Muscle of back (tissue), 11 donors: ENCODE results near the gene DPY19L2. TPM values are rescaled to one million over a fixed set of nuclear protein-coding genes. Genes with fewer than 3 reads are reported as not detected.
"Not testable (repeated sequence)": the region's sequence is repeated elsewhere in the genome, so short reads cannot be mapped to it uniquely, and the experiment has no call there.

Experiments used
- DNase-seq, 3 donors: peaks; one replicate each; pipeline versions ENCODE4 v3.0.0 to v3.0.0-alpha.2; 2013
- polyA plus RNA-seq, 10 donors: library from polyadenylated mRNA; unstranded; fragments of 120-200 nt; gene quantifications; one replicate each; pipeline ENCODE4 v1.2.1, GENCODE V29; 2013; ENCODE audit not compliant: insufficient read length in 10 of 10

DPY19L2 gene
- polyA plus RNA-seq, 10 donors, result 4.6 to 15.0 (median 8.0) TPM

DNA sequence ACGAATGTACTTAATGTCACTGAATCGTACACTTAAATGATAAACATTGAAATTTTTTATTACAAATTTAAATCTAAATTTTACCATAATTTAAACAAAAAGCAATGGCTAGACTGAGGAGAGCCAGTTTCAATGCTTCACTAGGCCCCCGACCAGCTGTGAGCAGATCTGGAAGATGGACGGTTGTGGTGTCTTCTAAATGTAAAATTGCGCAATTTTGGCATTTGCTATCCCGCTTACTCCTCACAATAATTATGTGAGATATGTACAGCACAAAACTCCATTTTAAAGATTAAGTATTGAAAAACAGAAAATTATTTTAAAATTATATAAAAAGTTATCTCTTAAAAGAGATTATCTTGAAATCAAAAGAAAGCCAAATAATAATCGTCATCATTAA is 5.3 kb downstream of the DPY19L2 start:
- DNase-seq, result not testable (repeated sequence)

DNA sequence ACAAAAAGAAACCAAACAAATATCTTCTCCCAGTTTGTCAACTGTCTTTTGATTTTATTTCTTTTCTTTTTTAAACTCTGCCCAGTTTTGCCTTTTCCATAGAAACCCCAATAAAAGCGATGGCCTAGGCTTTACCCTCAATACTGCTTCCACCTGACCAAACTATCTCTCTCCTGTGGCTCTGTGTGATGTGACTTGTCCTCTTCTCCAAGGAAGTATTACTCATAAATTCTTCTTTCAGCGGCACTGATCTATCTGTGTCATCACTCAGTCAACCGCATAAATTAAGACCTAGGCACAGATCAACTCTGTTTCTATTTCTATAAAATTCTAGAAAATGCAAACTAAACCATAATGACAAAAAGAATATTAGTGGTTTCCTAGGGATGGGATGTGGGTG is 9.8 kb downstream of the DPY19L2 start:
- DNase-seq, result not testable (repeated sequence)

DNA sequence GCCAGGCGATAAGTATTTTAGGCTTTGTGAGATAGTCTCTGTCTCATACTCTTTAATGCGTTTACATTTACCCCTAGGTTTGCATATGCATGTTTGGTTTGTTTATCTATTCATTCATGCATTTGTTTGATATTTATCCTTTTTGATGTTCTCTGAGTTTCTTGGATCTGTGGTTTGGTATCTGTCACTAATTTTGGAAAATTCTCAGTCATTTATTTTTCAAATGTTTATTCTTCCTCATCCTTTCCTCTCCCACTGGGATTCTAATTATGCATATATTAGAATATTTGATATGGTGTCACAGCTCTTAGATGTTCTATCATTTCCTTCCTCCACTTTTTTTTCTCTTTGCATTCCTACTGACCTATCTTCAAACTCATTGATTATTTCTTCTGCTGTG is 11.9 kb downstream of the DPY19L2 start:
- DNase-seq, result not testable (repeated sequence)

DNA sequence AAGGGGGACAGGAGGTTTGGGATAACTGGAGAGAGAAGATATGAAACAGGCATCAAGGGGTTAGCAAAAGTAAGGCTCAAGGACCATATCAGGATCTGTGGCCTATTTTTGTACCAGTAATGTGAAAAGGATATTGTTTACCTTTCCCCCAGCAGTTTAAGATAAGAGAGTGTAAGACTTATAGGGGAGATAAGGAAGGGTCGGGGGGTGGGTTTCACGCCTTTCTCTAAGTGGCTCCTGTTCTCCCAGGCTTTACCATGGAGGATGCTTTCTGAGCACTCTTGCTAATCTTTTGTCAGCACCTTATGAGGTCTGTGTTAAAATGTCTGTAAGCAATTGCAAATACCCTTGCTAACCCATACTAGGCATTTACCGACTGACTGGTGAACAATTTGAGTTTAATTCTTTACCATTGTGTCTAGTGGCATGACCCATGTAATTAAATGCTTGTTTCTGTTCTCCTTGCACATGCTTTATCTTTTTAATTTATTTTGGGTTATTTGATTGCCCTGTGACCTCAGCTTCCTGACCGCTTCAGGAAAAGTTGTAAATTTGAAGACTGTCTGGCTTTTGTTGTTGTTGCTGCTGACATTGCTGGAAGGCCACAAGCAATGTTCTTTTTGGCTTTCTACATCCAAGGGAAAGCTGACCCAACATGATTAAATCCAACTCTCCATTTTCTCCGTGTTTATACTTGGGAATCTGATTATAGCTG is 12.6 kb downstream of the DPY19L2 start:
- DNase-seq, result not testable (repeated sequence)

DNA sequence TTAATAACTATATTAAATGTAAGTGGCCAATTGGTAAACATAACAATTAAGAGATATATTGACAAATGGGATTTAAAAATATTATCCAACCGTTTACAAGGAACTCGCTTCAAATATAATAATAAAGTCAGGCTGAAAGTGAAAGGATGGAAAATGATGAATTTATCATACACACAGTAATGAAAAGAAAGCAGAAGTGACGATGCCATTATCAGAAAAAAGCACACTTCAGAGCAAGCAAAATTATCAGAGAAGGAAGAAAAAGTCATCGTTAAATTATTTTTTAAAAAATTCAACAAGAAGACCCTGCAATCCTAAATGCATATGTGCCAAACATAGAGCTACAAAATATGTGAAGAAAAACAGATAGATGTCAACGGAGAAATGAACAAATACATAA is 13.8 kb downstream of the DPY19L2 start:
- not testable (repeated sequence) for DNase-seq

DNA sequence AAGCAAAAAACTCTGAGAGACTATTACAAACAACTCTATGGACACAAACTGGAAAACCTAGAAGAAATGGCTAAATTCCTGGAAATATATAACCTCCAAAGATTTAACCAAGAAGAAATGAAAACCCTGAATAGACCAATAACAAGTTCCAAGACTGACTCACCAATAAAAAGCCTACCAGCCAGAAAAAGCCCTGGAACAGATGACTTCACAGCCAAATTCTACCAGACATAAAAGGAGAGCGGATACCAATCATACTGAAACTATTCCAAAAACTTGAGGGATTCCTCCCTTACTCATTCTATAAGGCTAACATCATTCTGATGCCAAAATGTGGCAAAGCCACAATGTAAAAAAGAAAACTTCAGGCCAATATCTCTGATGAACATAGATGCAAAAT is 18.8 kb downstream of the DPY19L2 start:
- DNase-seq, result peak in 1 of 3 donors; percentile 54

DNA sequence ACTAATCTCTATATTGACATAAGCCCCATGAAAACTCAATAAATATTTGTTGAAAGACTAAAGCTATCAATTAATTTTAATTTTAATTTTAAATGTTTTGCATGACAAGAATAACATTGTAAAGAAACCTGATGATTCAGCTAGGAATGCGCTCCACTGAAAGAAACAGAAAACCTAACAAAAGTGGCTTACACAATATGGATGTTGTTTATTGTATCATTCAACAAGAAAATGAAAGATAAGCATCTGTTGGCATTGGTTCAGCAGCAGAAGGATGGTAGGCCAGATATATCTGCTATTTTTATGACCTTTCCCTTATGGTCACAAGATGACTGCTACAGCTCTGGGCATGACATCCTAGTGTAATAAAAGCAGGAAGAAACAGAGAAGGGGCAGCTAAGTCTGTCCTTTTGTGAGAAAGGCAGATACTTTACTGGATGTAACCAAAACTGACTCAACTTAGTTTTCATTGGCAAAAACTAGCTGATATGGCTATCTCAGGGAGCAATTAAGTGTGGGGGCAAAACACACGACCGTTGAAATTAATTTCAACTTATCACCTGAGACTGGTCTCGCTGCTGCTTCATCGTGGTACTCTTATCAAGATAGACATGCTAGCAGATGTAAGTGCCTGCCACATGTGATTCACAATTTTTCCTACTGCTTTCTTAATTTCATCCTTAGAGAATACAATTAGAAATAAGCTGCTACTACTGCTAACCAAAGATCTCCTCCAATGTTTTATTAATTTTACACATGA is 24.7 kb downstream of the DPY19L2 start:
- DNase-seq, result not testable (repeated sequence)

DNA sequence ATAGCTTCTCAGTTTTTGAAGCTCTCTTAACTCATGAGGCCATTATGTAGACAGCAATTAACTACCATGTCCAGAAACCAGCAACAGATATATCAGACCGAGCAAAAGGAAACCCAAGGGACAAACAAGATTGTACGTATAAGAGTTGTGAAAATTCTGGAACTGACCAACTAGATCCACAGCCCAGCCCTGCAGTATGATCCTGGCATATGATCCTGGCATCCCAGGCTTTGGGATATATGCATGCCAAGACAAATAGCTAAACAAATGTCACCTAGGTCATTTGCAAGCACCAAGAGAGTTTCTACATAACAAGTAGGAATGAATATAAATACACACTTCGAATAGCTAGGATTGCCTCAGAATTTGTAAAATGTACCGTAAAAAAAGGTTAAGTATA is 44.0 kb downstream of the DPY19L2 start:
- not testable (repeated sequence) for DNase-seq

DNA sequence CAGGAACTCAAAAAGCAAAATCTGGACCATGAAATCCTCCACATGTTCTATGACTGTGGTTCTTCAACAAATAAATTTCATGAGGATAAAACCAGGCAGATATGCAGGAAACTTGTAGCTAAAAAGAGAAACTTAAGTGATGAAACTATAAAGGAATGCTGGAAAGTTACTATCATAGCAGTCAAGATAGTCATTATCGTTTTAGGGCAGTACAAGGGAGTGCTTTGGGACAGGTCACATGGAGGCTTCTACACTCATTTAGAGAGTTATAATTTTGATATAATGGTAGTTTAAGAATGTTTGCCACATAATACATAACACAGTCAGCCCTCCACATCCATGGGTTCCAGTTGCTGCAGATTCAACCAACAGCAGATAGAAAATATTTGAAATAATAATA is 52.7 kb downstream of the DPY19L2 start:
- DNase-seq, result not testable (repeated sequence)

DNA sequence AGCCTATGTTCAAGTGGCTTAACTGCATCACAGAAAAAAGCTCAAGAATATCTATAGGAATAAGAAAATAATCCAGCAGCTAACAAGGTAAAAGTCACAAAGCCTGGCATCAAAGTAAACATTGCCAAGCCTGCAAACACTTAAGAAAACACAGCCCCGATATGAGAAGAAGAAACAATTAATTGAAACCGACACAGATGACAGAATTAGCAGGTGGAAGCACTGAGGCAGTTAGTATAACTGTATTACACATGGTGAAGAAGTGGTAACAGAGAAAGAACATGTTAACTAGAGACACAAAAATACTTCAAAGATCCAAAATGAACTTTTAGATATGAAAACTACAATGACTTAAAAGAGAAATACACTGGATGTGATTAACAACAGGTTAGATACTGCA is 57.0 kb downstream of the DPY19L2 start:
- not testable (repeated sequence) for DNase-seq

DNA sequence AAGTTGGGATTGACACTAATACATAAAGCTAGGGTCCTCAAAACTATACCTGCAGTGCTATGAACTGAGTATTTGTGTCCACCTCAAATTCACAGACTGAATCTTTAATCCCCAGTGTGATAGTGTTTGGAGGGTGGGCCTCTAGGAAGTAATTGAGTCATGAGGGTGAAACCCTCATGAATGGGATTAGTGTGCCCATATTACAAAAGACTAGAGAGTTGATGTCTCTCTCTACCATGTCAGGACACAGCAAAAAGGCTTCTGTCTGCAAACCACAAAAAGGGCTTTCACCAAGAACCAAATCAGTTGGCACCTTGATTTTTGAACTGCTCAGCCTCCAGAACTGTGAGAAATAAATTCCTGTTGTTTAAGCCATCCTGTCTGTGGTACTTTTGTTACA is 59.0 kb downstream of the DPY19L2 start:
- DNase-seq, result not testable (repeated sequence)

DNA sequence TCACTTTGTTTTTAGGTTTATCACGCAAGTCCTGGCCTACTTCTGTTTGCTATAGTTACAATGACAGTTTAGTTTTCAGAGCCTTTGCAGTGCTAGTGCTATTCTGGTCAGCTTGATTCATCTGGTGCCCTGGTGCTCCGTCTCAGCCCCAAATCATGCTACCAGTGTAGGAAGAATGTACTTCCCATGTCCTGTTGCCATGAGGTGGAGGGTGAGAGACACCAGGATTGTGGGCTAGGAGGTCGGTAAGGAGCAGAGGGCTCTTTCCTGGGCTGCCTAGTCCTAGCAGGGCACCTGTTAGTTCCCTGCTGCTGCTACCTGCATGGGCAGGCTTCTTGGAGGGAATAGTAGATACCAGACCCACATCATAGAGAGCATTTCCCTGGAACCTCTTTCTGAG is 63.3 kb downstream of the DPY19L2 start:
- DNase-seq, result not testable (repeated sequence)

DNA sequence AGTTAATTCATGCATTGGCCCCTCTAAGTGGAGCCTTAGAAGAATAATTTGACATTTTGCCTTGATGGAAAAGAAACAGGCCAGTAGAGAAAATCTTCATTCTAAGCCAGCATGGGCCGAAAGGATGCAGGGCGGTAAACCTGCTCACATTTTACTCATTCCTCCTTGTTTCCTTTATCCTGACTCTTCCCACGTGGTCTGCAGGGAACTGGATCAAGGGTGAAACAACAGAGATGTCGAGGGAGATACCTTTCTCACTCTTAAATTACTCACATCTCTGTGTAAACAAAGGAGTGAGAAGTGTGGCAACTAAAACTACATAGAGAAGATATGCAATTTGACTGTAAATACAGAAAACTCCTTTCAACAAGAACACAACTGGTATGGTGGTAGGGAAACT is 73.5 kb downstream of the DPY19L2 start:
- not testable (repeated sequence) for DNase-seq

DNA sequence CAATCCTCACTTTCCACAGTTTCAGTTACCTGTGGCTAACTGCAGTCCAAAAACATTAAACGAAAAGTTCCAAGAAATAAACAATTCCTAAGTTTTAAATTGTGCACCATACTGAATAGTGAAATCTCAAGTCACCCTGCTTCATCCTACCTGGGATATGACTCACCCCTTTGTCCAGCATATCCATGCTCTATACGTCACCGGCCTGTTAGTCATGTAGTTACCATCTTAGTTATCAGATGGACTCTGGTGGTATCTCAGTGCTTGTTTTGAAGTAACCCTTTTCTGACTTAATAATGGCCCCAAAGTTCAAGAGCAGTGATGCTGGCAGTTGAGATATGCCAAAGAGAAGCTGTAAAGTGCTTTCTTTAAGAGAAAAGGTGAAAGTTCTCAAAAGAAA is 83.9 kb downstream of the DPY19L2 start:
- DNase-seq, result not testable (repeated sequence)

DNA sequence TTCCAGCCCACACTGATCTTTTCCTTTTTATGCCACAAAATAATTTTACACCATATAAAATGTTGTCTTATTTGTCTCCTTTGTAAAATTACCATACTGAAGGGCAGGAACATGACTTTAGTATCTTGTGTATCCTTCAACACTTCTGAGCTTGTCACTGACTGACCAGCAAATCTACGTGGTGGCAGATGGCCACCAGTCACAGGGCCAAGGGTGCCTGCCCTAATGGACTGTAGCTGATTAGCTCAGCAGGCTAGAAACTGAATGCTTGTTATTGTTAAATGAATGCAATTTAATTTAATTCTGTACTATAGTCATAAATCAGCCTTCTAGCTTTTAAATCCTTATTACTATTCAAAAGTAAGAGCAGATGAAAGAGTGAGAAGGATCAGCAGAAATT is 85.0 kb downstream of the DPY19L2 start:
- DNase-seq, result not testable (repeated sequence)

DNA sequence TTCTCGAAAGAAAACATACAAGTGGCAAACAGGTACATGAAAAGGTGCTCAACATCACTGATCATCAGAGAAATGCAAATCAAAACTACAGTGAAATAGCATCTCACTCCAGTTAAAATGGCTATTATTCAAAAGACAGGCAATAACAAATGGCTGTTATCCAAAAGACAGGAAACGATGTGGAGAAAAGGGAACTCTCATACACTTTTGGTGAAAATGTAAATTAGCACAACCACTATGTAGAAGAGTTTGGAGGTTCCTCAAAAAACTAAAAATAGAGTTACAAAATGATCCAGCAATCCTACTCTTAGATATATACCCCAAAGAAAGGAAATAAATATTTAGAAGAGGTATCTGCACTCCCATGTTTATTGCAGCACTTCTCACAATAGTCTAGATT is 90.7 kb downstream of the DPY19L2 start:
- DNase-seq, result not testable (repeated sequence)

DNA sequence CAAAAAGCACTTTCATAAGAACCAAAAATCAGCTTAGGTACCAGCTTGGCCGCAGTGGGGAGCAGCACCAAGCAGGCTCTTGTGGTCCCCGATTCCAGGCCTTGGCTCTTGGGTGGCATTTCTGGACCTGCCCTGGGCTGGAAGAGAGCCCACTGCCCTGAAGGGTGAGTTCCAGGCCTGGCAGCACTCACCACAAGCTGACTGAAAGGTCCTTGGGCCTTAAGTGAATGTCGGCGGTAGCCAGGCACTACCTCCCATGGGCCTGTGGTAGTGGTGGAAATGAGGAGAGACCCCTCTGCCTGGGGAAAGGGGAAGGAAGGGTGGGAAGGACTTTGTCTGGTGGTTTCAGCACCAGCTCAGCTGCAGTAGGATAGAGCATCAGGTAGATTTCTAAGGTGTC is 96.3 kb downstream of the DPY19L2 start:
- not testable (repeated sequence) for DNase-seq

DNA sequence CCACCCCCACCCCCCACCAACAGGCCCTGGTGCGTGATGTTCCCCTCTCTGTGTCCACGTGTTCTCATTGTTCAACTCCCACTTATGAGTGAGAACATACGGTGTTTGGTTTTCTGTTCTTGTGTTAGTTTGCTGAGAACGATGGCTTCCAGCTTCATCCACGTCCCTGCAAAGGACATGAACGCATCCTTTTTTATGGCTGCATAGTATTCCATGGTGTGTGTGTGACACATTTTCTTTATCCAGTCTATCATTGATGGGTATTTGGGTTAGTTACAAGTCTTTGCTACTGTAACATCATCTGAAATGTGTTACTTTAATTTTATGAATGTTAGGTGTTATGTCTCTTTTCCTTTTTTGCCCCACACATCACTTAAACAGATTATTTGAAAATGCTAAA is 109.8 kb downstream of the DPY19L2 start:
- not testable (repeated sequence) for DNase-seq

DNA sequence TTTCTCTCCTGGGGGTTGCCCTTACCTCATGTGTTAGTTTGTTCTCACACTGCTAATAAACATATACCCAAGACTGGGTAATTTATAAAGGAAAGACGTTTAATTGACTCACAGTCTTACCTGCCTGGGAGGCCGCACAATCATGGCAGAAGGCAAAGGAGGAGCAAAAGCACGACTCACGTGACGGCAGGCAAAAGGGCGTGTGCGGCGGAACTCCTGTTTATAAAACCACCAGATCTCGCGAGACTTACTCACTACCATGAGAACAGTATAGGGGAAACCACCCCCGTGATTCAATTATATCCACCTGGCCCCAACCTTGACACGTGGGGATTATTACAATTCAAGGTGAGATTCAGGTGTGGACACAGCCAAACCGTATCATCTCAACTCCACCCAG is 116.9 kb downstream of the DPY19L2 start:
- DNase-seq, result not testable (repeated sequence)

DNA sequence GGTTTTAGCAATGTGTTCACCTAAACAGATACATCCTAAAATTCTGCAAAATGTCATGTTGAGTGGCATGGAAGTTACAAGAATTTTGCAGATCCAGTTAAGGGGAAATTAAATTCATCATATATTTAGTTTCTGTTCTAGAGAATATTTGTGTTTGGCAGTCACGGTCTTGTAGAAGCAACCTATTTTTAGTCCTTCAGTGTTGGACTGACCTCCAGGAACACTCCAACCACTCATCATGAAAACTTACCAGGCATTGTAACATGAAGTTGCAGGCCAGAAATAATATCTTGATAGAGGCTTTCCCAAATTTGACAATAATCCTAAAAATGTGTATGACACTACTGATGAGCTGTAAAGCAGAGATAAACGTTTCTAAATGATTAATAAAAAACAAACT is 119.3 kb downstream of the DPY19L2 start:
- DNase-seq, result not testable (repeated sequence)

DNA sequence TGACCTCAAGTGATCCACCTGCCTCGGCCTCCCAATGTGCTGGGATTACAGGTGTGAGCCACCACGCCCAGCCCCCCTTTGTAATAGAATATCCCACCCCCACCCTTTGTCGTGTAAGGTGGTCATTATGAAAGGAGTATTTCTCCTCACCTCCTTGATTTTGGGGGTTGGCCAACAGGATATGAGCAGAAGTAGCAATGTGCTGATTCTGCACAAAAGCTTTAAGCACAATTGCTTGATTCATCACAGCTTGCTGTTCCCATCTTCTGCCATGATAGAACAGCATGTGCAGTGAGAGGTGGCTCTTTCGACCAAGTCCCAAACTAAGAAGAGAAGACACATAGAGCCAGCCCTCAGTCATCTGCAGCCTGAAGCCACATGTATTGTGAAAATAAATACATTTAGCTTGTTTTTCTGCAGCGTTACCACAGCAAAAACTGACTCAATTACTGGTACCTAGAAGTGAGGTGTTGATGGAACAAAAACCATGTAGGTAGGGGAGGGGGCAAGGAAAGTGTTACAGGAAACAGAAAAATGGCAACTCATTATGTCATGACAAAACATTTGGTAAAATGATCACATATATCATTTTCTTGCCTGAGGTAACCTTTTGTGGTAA is 122.9 kb downstream of the DPY19L2 start:
- DNase-seq, result not testable (repeated sequence)

DNA sequence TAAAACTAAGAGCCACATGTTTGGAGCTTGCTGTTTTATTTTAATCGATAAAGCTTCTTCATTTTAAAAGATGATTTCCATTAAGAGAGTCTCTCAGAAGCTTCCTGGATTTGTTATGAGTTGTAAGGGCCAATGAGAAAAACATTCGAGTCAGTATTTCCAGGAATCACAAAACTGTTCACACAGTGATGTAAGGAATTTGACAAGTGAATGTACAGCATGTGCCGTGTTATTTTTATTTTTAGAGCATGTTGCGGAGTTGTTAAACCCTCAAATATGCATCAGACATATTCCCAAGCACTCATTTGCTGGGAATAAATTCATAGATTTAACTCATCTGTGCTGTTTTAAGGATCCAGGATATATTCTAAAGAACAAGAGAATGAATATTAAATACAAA is 129.6 kb downstream of the DPY19L2 start:
- not testable (repeated sequence) for DNase-seq

DNA sequence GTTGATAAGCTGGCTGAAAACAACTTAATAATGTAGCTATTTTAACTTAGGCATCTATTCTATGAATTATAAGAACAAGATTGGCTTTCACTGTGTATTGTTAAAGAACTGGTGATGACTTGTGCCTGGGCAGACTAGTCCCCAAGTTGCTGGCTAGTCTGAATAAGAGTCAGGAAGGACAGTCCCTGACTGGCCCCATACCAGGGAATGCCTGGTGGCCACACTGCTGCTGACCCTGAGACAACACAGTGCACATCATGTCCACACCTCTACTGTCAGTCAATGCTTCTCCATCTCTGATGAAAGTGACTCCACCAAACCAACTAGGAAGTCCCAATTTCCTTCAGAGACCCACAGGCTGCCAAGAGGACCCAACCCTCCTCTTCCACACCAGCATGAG is 130.5 kb downstream of the DPY19L2 start:
- not testable (repeated sequence) for DNase-seq
